Osteocyte (in vitro differentiated cells): ENCODE measurements around the gene PRADC1. TPM values are rescaled to one million over a fixed set of nuclear protein-coding genes. Genes with fewer than 3 reads are reported as not detected.

Experiments
- DNase-seq: peaks from one replicate; pipeline ENCODE4 v3.0.0; 2021; ENCODE audit warnings: mixed read lengths; ENCODE audit not compliant: unreplicated experiment; ENCODE audit errors: extremely low spot score
- H3K27ac Mint-ChIP-seq: one replicate; pipeline ENCODE4 v1.8.0; 2021; ENCODE audit warnings: mild to moderate bottlenecking, mixed read lengths; ENCODE audit not compliant: unreplicated experiment
- H3K27me3 Mint-ChIP-seq: one replicate; pipeline ENCODE4 v1.8.0; 2021; ENCODE audit warnings: mixed read lengths; ENCODE audit not compliant: unreplicated experiment
- H3K36me3 Mint-ChIP-seq: one replicate; pipeline ENCODE4 v1.8.0; 2021; ENCODE audit warnings: mixed read lengths; ENCODE audit not compliant: unreplicated experiment
- H3K4me1 Mint-ChIP-seq: one replicate; pipeline ENCODE4 v1.8.0; 2021; ENCODE audit warnings: mixed read lengths; ENCODE audit not compliant: unreplicated experiment
- H3K4me3 Mint-ChIP-seq: one replicate; pipeline ENCODE4 v1.8.0; 2021; ENCODE audit warnings: mild to moderate bottlenecking, moderate library complexity, mixed read lengths; ENCODE audit not compliant: unreplicated experiment
- H3K9me3 Mint-ChIP-seq: one replicate; pipeline ENCODE4 v1.8.0; 2021; ENCODE audit warnings: mixed read lengths; ENCODE audit not compliant: unreplicated experiment
- CTCF ChIP-seq: fragments of 200-600 bp; sonication (generic); IDR thresholded peaks from 2 replicates; pipeline ENCODE4 v1.5.0; 2021; ENCODE audit warnings: antibody characterized with exemption, mild to moderate bottlenecking, moderate library complexity
- total RNA-seq: library from RNA; stranded (reverse); gene quantifications from 2 replicates; pipeline ENCODE4 v1.2.1, GENCODE V29; 2021

Gene PRADC1
- total RNA-seq, 1 donor from 2014 or later, result 15.1 TPM

GRCh38 chr2:73268830-73269685 lies 36.0 kb upstream of the PRADC1 start:
- H3K9me3 Mint-ChIP-seq, result peaks cover 4% of the 10 kb centered on the region
- H3K36me3 Mint-ChIP-seq, result no peaks in the 10 kb centered on the region
- H3K4me1 Mint-ChIP-seq, result peaks cover 5% of the 10 kb centered on the region
- H3K27me3 Mint-ChIP-seq, result peaks cover 62% of the 10 kb centered on the region
- no peak overlapping the region for H3K27ac Mint-ChIP-seq
- TF ChIP-seq CTCF, result peak; percentile 21
- peak overlapping the region; percentile 33 for H3K4me3 Mint-ChIP-seq
- DNase-seq, result no peak

GRCh38 chr2:73268366-73268829 lies 35.4 kb upstream of the PRADC1 start:
- Mint-ChIP-seq H3K27ac (no peak overlapping the region), H3K27me3 (peaks cover 58% of the 10 kb centered on the region), H3K4me1 (peaks cover 5% of the 10 kb centered on the region), H3K36me3 (no peaks in the 10 kb centered on the region), H3K4me3 (peak overlapping the region; percentile 33), H3K9me3 (no peaks in the 10 kb centered on the region)
- no peak for TF ChIP-seq CTCF
- no peak for DNase-seq

- TF ChIP-seq CTCF, result no peak
- Mint-ChIP-seq H3K4me1 (peaks cover 5% of the 10 kb centered on the region), H3K27me3 (peaks cover 48% of the 10 kb centered on the region)
Measured at GRCh38 chr2:73267008-73267407, 34.0 kb upstream of the PRADC1 start.

GRCh38 chr2:73266061-73266901 lies 33.2 kb upstream of the PRADC1 start:
- no peak for TF ChIP-seq CTCF
- no peaks in the 10 kb centered on the region for H3K9me3 Mint-ChIP-seq
- H3K4me3 Mint-ChIP-seq, result no peak overlapping the region
- DNase-seq, result no peak
- H3K27me3 Mint-ChIP-seq, result peaks cover 44% of the 10 kb centered on the region
- no peaks in the 10 kb centered on the region for H3K36me3 Mint-ChIP-seq
- H3K27ac Mint-ChIP-seq, result no peak overlapping the region
- H3K4me1 Mint-ChIP-seq, result peaks cover 5% of the 10 kb centered on the region

More at GRCh38 chr2:73267008-73267407, 34.0 kb upstream of the PRADC1 start:
- no peak overlapping the region for H3K27ac Mint-ChIP-seq
- H3K36me3 Mint-ChIP-seq, result no peaks in the 10 kb centered on the region
- DNase-seq, result no peak
- no peak overlapping the region for H3K4me3 Mint-ChIP-seq
- H3K9me3 Mint-ChIP-seq, result no peaks in the 10 kb centered on the region
